HepG2 (cell line): ENCODE data around the gene TCP11L1. TPM values are rescaled to one million over a fixed set of nuclear protein-coding genes. Genes with fewer than 3 reads are reported as not detected.

Source experiments
- FLYWCH1 ChIP-seq: sonication (generic); formaldehyde crosslinking; IDR thresholded peaks from 2 replicates; pipeline ENCODE4 v1.8.1; 2023; ENCODE audit warnings: mild to moderate bottlenecking, missing genetic modification reagents
- HOXA3 ChIP-seq: sonication (generic); formaldehyde crosslinking; IDR thresholded peaks from 2 replicates; pipeline ENCODE4 v1.5.0; 2020; ENCODE audit warnings: missing genetic modification reagents
- ISX ChIP-seq: sonication (generic); formaldehyde crosslinking; conservative IDR thresholded peaks from 2 replicates; pipeline ENCODE4 v1.5.0; 2020; ENCODE audit warnings: missing genetic modification reagents
- KAT8 ChIP-seq: IDR thresholded peaks from 2 replicates; pipeline ENCODE4 v1.6.1; 2016; ENCODE audit warnings: missing genetic modification reagents, missing compliant biosample characterization
- KDM5B ChIP-seq: sonication (generic); formaldehyde crosslinking; IDR thresholded peaks from 2 replicates; pipeline ENCODE4 v1.4.0; 2020; ENCODE audit warnings: missing genetic modification reagents, mild to moderate bottlenecking, borderline replicate concordance
- SAFB2 ChIP-seq: sonication (generic); formaldehyde crosslinking; IDR thresholded peaks from 2 replicates; pipeline ENCODE4 v1.5.1; 2020; ENCODE audit warnings: missing genetic modification reagents, low read depth, mild to moderate bottlenecking, borderline replicate concordance
- SMAD9 ChIP-seq: sonication (generic); formaldehyde crosslinking; IDR thresholded peaks from 2 replicates; pipeline ENCODE4 v1.5.1; 2020; ENCODE audit warnings: mild to moderate bottlenecking, missing genetic modification reagents
- SSRP1 ChIP-seq: IDR thresholded peaks from 2 replicates; pipeline ENCODE4 v1.6.1; 2016; ENCODE audit warnings: control low read depth
- TBX2 ChIP-seq: sonication (generic); formaldehyde crosslinking; IDR thresholded peaks from 2 replicates; pipeline ENCODE4 v1.5.0; 2020; ENCODE audit warnings: missing genetic modification reagents, mild to moderate bottlenecking, borderline replicate concordance
- ZBTB20 ChIP-seq: sonication (generic); formaldehyde crosslinking; IDR thresholded peaks from 2 replicates; pipeline ENCODE4 v1.8.1; 2023; ENCODE audit warnings: missing genetic modification reagents, low read depth, mild to moderate bottlenecking, borderline replicate concordance
- ZFP36L2 ChIP-seq: sonication (generic); formaldehyde crosslinking; IDR thresholded peaks from 2 replicates; pipeline ENCODE4 v1.4.0; 2020; ENCODE audit warnings: missing genetic modification reagents
- ZMAT3 ChIP-seq: sonication (generic); formaldehyde crosslinking; conservative IDR thresholded peaks from 2 replicates; pipeline ENCODE4 v1.7.0; 2021; ENCODE audit warnings: missing genetic modification reagents
- ZMYM3 ChIP-seq: sonication (generic); formaldehyde crosslinking; IDR thresholded peaks from 2 replicates; pipeline ENCODE4 v1.5.1; 2020; ENCODE audit warnings: mild to moderate bottlenecking, missing genetic modification reagents
- ZNF17 ChIP-seq: sonication (generic); formaldehyde crosslinking; IDR thresholded peaks from 2 replicates; pipeline ENCODE4 v1.5.0; 2020; ENCODE audit warnings: mild to moderate bottlenecking, missing genetic modification reagents
- ZNF224 ChIP-seq: sonication (generic); formaldehyde crosslinking; IDR thresholded peaks from 2 replicates; pipeline ENCODE4 v1.5.0; 2020; ENCODE audit warnings: mild to moderate bottlenecking, missing genetic modification reagents
- ZNF234 ChIP-seq: sonication (generic); formaldehyde crosslinking; conservative IDR thresholded peaks from 2 replicates; pipeline ENCODE4 v1.5.1; 2020; ENCODE audit warnings: mild to moderate bottlenecking, missing genetic modification reagents
- ZNF430 ChIP-seq: sonication (generic); formaldehyde crosslinking; IDR thresholded peaks from 2 replicates; pipeline ENCODE4 v1.9.0; 2021; ENCODE audit warnings: mild to moderate bottlenecking, missing genetic modification reagents
- ZNF615 ChIP-seq: sonication (generic); formaldehyde crosslinking; IDR thresholded peaks from 2 replicates; pipeline ENCODE4 v1.5.0; 2020; ENCODE audit warnings: mild to moderate bottlenecking, missing genetic modification reagents, borderline replicate concordance
- ZNF672 ChIP-seq: sonication (generic); formaldehyde crosslinking; IDR thresholded peaks from 2 replicates; pipeline ENCODE4 v1.8.1; 2022; ENCODE audit warnings: missing genetic modification reagents
- ZNF761 ChIP-seq: sonication (generic); formaldehyde crosslinking; conservative IDR thresholded peaks from 2 replicates; pipeline ENCODE4 v1.4.0; 2020; ENCODE audit warnings: mild to moderate bottlenecking, missing genetic modification reagents
- ZNF781 ChIP-seq: sonication (generic); formaldehyde crosslinking; IDR thresholded peaks from 2 replicates; pipeline ENCODE4 v1.5.1; 2020; ENCODE audit warnings: borderline replicate concordance, mild to moderate bottlenecking, missing genetic modification reagents; ENCODE audit errors: not compliant biosample characterization
- ZNF782 ChIP-seq: sonication (generic); formaldehyde crosslinking; IDR thresholded peaks from 2 replicates; pipeline ENCODE4 v1.4.0; 2020; ENCODE audit warnings: missing genetic modification reagents, mild to moderate bottlenecking, borderline replicate concordance
- polyA plus RNA-seq, 8 experiments: library from polyadenylated mRNA; depleted of rRNA in 3 of 8; stranded (reverse) in 7 of 8; unstranded in 1 of 8; fragments of >200 nt; fragmentation: Illumina TruSeq in 4 of 8; extraction: Trizol in 4 of 8; gene quantifications; 2 replicates each; pipeline versions ENCODE4 v1.2.1 to v1.2.3, GENCODE V29; 2011 to 2016; ENCODE audit warnings: low read depth in 4 of 8, missing spikeins in 1 of 8, mixed read lengths in 1 of 8; ENCODE audit not compliant: insufficient read depth in 1 of 8
- total RNA-seq, 5 experiments: library from RNA; depleted of rRNA; stranded (reverse); fragments of >200 nt; fragmentation: Illumina TruSeq; extraction: Trizol; gene quantifications; 2 replicates each; pipeline ENCODE4 v1.2.3, GENCODE V29; 2016; ENCODE audit warnings: low read depth in 1 of 5
- TF ChIP-seq, protein P1 (sequence below): IDR thresholded peaks from 2 replicates; pipeline ENCODE4 v1.6.1; 2016; ENCODE audit warnings: low read depth, control low read depth
- TF ChIP-seq, protein P2 (sequence below): sonication (generic); formaldehyde crosslinking; IDR thresholded peaks from 2 replicates; pipeline ENCODE4 v1.9.0; 2021; ENCODE audit warnings: missing genetic modification reagents, mild to moderate bottlenecking, borderline replicate concordance

The TCP11L1 gene
- total and polyA plus RNA-seq, 2 of the 13 experiments (the other 11 are each of a cell fraction or from before 2014, with no cell fraction given): 7.9 to 10.1 TPM

DNA sequence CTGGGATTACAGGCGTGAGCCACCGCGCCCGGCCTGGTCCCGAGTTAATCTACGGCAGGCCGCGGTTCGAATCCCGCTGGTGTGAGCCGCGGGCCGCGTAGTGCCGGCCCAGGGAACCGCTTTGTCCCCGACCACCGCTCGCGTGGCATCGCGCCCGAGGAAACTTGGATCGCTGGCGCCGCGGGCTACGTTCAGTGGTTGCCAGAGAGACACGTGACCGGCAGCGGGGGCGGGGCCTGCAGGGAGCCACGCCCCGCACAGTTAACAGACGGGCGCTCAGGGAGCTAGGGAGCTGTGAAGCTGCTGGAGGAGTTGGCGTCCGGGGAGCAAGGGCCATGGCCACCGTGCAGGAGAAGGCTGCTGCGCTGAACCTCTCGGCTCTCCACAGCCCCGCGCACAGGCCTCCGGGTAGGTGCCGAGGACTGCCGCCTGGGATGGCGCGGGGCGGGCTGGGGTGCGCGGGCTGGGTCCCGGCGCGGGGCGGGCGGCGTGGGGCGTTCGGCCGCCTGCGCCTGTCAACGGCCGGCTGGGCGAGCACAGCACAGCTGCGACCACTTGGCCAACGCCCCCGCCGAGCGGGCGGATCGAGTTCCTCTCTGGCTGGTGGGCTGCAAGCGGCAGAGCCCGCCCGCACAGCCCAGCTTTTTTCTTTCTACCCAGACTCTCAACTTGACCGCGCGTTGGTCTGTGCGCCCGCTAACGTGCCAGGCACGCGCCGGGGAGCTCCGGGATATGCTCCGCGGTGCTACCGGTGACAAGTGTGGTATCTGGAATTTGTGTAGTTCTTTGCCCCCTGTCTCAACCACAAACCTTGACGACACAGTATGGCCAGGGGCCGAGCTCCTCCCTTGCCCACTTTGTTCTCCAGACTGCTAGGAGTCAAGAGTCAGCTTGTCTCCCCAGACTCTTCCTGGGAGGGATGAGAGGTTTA lies 23.5 kb upstream of the TCP11L1 start, which contains the start of gene DEPDC7 (continued):
- TF ChIP-seq SAFB2 (0 out of 2 replicates have a peak, but pooled peaks have one; percentile 58), ZNF17 (CRISPR knock-in tag) (no peak), ZFP36L2 (0 out of 2 replicates have a peak, but pooled peaks have one; percentile 83), TBX2 (peak; percentile 52; the same call in 1 of the 2 replicates), ZNF782 (CRISPR knock-in tag) (peak; percentile 52; the same call in 1 of the 2 replicates), FLYWCH1 (CRISPR knock-in tag) (peak; percentile 60; the same call in 1 of the 2 replicates), ZNF781 (peak; percentile 81), SSRP1 (no peak), ZNF430 (CRISPR knock-in tag) (peak; percentile 75; the same call in 1 of the 2 replicates), KDM5B (CRISPR knock-in tag) (peak; percentile 96), ZNF224 (CRISPR knock-in tag) (0 out of 2 replicates have a peak, but pooled peaks have one; percentile 62), ZNF761 (CRISPR knock-in tag) (peak; percentile 68), ZBTB20 (CRISPR knock-in tag) (peak; percentile 54; the same call in 1 of the 2 replicates), KAT8 (CRISPR knock-in tag) (peak; percentile 57), ZMAT3 (peak; percentile 87), ZMYM3 (CRISPR knock-in tag) (peak; percentile 94), ZNF615 (CRISPR knock-in tag) (no peak), ZNF672 (no peak), HOXA3 (peak; percentile 42), ZNF234 (CRISPR knock-in tag) (0 out of 2 replicates have a peak, but pooled peaks have one; percentile 31), ISX (0 out of 2 replicates have a peak, but pooled peaks have one; percentile 58), SMAD9 (0 out of 2 replicates have a peak, but pooled peaks have one; percentile 68)
- TF ChIP-seq, protein P1, sequence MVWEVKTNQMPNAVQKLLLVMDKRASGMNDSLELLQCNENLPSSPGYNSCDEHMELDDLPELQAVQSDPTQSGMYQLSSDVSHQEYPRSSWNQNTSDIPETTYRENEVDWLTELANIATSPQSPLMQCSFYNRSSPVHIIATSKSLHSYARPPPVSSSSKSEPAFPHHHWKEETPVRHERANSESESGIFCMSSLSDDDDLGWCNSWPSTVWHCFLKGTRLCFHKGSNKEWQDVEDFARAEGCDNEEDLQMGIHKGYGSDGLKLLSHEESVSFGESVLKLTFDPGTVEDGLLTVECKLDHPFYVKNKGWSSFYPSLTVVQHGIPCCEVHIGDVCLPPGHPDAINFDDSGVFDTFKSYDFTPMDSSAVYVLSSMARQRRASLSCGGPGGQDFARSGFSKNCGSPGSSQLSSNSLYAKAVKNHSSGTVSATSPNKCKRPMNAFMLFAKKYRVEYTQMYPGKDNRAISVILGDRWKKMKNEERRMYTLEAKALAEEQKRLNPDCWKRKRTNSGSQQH (CRISPR knock-in tag): peak; percentile 61; the same call in 1 of the 2 replicates
- TF ChIP-seq, protein P2, sequence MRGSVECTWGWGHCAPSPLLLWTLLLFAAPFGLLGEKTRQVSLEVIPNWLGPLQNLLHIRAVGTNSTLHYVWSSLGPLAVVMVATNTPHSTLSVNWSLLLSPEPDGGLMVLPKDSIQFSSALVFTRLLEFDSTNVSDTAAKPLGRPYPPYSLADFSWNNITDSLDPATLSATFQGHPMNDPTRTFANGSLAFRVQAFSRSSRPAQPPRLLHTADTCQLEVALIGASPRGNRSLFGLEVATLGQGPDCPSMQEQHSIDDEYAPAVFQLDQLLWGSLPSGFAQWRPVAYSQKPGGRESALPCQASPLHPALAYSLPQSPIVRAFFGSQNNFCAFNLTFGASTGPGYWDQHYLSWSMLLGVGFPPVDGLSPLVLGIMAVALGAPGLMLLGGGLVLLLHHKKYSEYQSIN (CRISPR knock-in tag): no peak
